Fibroblast of mammary gland (primary cell): Measurements from ENCODE around the gene SIK2.
A peak's percentile ranks its signal among the peaks of the same experiment; 100 is the strongest.

ENCODE experiments used
- DNase-seq: peaks from one replicate; pipeline ENCODE4 v3.0.0-alpha.2; 2010; ENCODE audit warnings: low read depth
- H3K4me3 ChIP-seq: 2 replicates; pipeline ENCODE4 v1.5.1; 2011; ENCODE audit warnings: low read depth, mild to moderate bottlenecking, low read length, moderate library complexity; ENCODE audit not compliant: control insufficient read depth
- TF ChIP-seq, protein P1 (sequence below): conservative IDR thresholded peaks from 2 replicates; pipeline ENCODE4 v1.5.1; 2011; ENCODE audit warnings: low read depth, low read length, inconsistent platforms; ENCODE audit not compliant: control insufficient read depth, insufficient read depth

Gene SIK2

DNA sequence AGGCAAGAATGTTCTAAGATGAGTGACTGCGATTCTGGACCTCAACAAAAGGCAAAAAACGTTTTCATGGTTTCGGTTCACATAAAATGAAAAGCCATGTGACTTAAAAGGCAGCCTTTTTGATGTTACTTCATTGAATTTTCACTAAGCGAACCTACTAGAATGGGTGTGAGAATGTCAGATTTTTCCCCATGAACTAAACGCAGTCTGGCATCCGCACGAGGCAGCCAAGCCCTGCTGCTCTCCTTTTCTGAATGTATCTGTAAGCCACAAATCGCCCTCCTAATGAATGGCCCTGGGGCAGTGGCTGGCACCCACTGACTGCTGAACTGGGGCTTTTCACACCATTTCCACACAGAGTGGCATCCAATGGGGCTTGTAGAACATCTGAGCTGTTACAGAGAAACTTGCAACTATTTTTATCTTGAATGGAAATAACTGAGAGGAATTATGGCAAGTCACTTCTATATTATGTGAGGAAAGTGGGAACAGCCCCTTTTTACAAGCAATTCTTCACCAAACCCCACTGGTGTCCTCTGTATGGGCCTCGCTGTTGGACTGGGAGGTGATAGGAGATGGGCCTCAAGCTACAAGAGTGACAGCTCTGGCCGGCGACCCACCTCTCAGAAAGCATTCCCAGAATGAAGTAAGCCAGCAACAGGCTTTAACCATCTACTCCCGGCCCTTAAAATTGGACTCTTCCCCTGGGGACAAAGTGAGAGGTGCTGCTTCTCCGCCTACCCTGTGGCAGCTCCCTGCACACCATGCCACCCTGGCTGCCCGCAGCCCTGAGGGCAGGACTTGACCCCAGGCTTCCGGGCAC is 134.6 kb downstream of the SIK2 start:
- DNase-seq = no peak
- no peak overlapping the region for H3K4me3 ChIP-seq
- TF ChIP-seq, protein P1, sequence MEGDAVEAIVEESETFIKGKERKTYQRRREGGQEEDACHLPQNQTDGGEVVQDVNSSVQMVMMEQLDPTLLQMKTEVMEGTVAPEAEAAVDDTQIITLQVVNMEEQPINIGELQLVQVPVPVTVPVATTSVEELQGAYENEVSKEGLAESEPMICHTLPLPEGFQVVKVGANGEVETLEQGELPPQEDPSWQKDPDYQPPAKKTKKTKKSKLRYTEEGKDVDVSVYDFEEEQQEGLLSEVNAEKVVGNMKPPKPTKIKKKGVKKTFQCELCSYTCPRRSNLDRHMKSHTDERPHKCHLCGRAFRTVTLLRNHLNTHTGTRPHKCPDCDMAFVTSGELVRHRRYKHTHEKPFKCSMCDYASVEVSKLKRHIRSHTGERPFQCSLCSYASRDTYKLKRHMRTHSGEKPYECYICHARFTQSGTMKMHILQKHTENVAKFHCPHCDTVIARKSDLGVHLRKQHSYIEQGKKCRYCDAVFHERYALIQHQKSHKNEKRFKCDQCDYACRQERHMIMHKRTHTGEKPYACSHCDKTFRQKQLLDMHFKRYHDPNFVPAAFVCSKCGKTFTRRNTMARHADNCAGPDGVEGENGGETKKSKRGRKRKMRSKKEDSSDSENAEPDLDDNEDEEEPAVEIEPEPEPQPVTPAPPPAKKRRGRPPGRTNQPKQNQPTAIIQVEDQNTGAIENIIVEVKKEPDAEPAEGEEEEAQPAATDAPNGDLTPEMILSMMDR = no peak

DNA sequence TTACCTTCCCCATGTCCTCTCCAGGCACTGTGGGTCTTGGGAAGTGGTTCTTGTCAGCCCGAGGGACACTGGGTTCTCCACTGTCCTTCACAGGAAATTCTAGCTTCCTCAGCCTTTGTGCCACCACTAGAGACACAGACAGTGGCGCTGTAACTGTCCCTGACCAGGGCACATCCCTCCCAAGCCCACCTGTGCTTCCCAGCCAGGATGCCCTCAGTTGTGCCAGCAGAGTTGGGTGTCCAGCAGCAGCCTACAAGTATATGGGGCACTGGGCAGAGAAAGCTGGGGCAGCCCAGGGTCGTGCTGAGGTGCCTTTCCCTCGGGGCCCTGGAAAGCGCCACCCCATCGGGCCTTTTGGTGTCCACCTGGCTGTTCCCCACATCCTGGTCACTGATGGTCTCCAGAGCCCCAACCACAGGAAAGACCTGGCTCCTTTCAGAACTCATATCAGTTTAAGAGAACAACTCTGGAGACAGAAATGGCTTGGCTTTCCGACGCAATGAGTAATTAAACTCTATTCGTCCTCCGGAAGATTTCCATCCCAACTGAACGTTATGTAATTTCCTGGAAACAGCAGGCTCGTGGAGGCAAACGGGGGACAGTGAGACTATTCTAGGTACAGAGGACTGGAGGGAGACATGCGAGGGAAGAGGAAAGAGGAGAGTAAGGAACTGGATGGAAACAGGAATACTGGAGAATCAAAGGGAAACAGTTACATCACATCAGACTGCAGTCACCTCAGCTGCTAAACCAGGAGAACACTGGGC is 135.4 kb downstream of the SIK2 start:
- TF ChIP-seq, protein P1 = no peak
- peak; percentile 45 for DNase-seq
- H3K4me3 ChIP-seq = no peak overlapping the region

DNA sequence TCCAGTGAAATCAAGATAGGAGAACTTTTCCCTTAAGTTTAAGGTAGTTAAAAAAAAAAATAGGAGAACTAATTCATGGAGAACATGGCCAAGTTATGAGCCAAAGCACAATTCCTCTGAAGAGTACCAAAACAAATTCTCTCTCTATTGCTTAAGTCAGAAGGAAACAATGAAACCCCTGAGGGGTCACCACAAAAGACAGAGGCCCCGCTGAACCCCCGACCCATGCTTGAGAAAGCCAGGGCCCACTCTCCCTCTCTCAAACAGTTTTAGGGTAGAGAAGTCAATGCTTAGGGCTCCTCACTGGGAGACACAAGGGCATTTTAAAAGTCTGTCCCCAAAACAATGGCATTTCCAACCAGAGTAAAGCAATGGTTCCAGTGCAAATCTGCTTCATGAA is 137.1 kb downstream of the SIK2 start:
- no peak overlapping the region for H3K4me3 ChIP-seq
- TF ChIP-seq, protein P1 = no peak
- DNase-seq = no peak

DNA sequence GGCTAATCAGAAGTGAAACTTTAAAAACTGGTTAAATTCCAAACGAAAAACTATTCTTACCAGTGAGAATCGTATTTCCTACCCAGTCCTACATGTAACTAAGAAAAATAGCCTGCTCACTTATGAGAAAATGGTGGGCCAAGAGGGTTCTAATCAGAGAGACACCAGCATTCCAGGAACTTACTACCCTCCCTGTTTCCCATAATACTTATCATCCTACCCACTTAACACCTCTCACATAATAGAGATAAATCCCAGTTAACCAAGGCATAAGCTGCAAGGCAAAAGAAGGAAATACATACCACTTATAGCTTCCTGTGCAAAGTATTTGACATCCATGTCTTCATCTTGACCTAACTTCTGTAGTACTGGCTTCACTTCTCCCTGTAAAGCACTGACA is 139.5 kb downstream of the SIK2 start:
- no peak for DNase-seq
- H3K4me3 ChIP-seq = no peak overlapping the region
- TF ChIP-seq, protein P1 = no peak

DNA sequence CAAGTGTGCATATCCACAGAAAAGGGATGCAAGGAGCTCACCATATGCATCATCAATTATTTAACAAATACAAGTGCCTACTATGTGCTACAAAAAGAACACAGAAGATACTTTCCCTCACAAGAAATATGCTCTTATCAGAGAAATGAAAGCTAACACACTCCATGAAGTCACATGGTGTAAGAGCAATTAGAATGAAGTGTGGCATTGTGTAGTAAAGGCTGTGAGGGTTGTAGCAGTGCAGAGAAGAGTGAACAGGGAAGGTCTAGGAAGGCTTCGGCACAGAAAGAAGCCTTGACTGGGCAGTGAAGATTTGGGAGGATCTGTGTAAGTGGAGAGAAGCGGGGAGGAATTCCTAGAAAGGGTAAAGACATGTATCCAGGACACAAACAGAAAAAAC is 141.5 kb downstream of the SIK2 start:
- DNase-seq = no peak

DNA sequence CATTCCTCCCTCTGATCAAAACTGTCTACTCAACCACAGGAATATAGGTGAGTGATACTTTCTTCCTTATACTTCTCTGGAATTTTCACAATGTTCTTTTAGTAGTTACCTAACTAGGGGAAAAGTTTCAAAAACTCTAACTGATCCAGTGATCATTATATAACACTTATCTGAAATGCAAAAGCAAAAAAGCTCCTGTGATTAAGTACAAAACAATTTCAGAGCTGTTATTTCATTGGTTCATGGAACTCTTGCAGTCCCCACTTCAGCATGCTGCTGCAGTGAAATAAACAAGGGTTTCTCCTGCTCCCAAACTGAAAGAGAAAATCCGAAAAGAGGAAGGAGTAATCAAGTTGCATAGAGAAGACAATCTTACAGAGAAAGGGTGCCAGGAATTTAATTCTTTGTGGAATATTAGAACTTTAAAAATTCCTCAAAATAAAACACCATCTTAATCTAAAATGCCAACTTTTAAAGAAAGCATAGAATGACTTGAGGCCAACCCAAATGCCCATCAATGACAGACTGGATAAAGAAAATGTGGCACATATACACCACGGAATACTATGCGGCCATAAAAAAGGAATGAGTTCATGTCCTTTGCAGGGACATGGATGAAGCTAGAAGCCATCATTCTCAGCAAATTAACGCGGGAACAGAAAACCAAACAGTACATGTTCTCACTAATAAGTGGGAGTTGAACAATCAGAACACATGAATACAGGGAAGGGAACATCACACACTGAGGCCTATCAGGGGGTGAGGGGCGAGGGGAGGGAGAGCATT is 143.7 kb downstream of the SIK2 start:
- TF ChIP-seq, protein P1 = no peak
- peak; percentile 60 for DNase-seq
- no peak overlapping the region for H3K4me3 ChIP-seq

More for the DNA sequence above, 141.5 kb downstream of the SIK2 start:
- TF ChIP-seq, protein P1 = no peak
- H3K4me3 ChIP-seq = no peak overlapping the region
